Activated gamma-delta T cell treated with Interleukin-2 at 50 U/mL for 16 hours (primary cell): Measurements from ENCODE around the gene REX1BD.

Experiments
- DNase-seq: peaks from one replicate; pipeline ENCODE4 v3.0.0-alpha.2; 2020

The REX1BD gene

GRCh38 chr19:18618236-18618635 lies 29.6 kb downstream of the REX1BD start:
- no peak for DNase-seq

- DNase-seq: no peak
These were observed 31.7 kb downstream of the REX1BD start for GRCh38 chr19:18620311-18620710.

GRCh38 chr19:18620902-18621301 lies 32.3 kb downstream of the REX1BD start:
- DNase-seq: no peak

- no peak for DNase-seq
These were observed 38.3 kb downstream of the REX1BD start for GRCh38 chr19:18626906-18627305.

GRCh38 chr19:18629166-18630088 lies 40.8 kb downstream of the REX1BD start:
- DNase-seq: no peak

GRCh38 chr19:18633321-18633720 lies 44.7 kb downstream of the REX1BD start:
- no peak for DNase-seq

GRCh38 chr19:18634612-18635297 lies 46.2 kb downstream of the REX1BD start:
- DNase-seq: no peak

- DNase-seq: no peak
These were observed 47.2 kb downstream of the REX1BD start for GRCh38 chr19:18635831-18636182.

GRCh38 chr19:18636183-18636968 lies 47.8 kb downstream of the REX1BD start:
- peak; percentile 99 for DNase-seq

- no peak for DNase-seq
These were observed 48.5 kb downstream of the REX1BD start, which contains the start of gene KLHL26 for GRCh38 chr19:18636969-18637629. Gene KLHL26, plus strand, starts transcription at chr19:18637028. Its CDS starts 27 bp downstream, at chr19:18637055.

- DNase-seq: no peak
These were observed 49.4 kb downstream of the REX1BD start for GRCh38 chr19:18637673-18638630.

- no peak for DNase-seq
These were observed 51.2 kb downstream of the REX1BD start for GRCh38 chr19:18639706-18640243.
